Tongue (tissue), 2 donors: Measurements from ENCODE around the gene RUNX2. TPM values are rescaled to one million over a fixed set of nuclear protein-coding genes. Genes with fewer than 3 reads are reported as not detected.

Experiments
- DNase-seq: peaks from one replicate; pipeline ENCODE4 v3.0.0-alpha.2; 2015
- total RNA-seq: library from RNA; depleted of rRNA; stranded (reverse); fragments of >200 nt; gene quantifications from one replicate; pipeline ENCODE4 v1.2.3, GENCODE V29; 2014

RUNX2 gene
- total RNA-seq, 1 donor from 2014 or later, result 1.7 TPM

GRCh38 chr6:45415788-45416518, 87.8 kb downstream of the RUNX2 start:
- DNase-seq, result no peak

- no peak for DNase-seq
Measured at GRCh38 chr6:45416700-45417099, 88.6 kb downstream of the RUNX2 start.

- DNase-seq, result no peak
Measured at GRCh38 chr6:45417436-45417835, 89.3 kb downstream of the RUNX2 start.

GRCh38 chr6:45419571-45420082, 91.5 kb downstream of the RUNX2 start:
- peak; percentile 54 for DNase-seq

- DNase-seq, result peak; percentile 43
Measured at GRCh38 chr6:45420083-45420908, 92.2 kb downstream of the RUNX2 start.

- DNase-seq, result no peak
Measured at GRCh38 chr6:45420909-45421708, 93.0 kb downstream of the RUNX2 start.

GRCh38 chr6:45421709-45422502, 93.8 kb downstream of the RUNX2 start:
- DNase-seq, result peak; percentile 72

GRCh38 chr6:45422503-45423110, 94.5 kb downstream of the RUNX2 start:
- DNase-seq, result peak; percentile 51

GRCh38 chr6:45423111-45423823, 95.1 kb downstream of the RUNX2 start:
- no peak for DNase-seq

GRCh38 chr6:45423824-45424450, 95.8 kb downstream of the RUNX2 start:
- DNase-seq, result peak; percentile 39

GRCh38 chr6:45424451-45424861, 96.3 kb downstream of the RUNX2 start:
- no peak for DNase-seq

- no peak for DNase-seq
Measured at GRCh38 chr6:45426251-45426650, 98.1 kb downstream of the RUNX2 start.

GRCh38 chr6:45427726-45428125, 99.6 kb downstream of the RUNX2 start:
- no peak for DNase-seq

- no peak for DNase-seq
Measured at GRCh38 chr6:45428727-45429126, 100.6 kb downstream of the RUNX2 start.

GRCh38 chr6:45430590-45431202, 102.6 kb downstream of the RUNX2 start:
- DNase-seq, result no peak

- DNase-seq, result no peak
Measured at GRCh38 chr6:45431317-45432065, 103.4 kb downstream of the RUNX2 start.

GRCh38 chr6:45432977-45433376, 104.8 kb downstream of the RUNX2 start:
- DNase-seq, result no peak

- no peak for DNase-seq
Measured at GRCh38 chr6:45433533-45434380, 105.6 kb downstream of the RUNX2 start.
